HG02798 (cell line): Measurements from ENCODE around the gene ZNF662.
A peak's percentile ranks its signal among the peaks of the same experiment; 100 is the strongest.
"Not testable (repeated sequence)": the region's sequence is repeated elsewhere in the genome, so short reads cannot be mapped to it uniquely, and the experiment has no call there.

ENCODE experiments used
- ATAC-seq: cut with Tn5 transposase; IDR thresholded peaks from one replicate; pipeline ENCODE4 v1.9.1; 2021; ENCODE audit warnings: mild to moderate bottlenecking; ENCODE audit not compliant: unreplicated experiment, poor library complexity

ZNF662 gene

DNA sequence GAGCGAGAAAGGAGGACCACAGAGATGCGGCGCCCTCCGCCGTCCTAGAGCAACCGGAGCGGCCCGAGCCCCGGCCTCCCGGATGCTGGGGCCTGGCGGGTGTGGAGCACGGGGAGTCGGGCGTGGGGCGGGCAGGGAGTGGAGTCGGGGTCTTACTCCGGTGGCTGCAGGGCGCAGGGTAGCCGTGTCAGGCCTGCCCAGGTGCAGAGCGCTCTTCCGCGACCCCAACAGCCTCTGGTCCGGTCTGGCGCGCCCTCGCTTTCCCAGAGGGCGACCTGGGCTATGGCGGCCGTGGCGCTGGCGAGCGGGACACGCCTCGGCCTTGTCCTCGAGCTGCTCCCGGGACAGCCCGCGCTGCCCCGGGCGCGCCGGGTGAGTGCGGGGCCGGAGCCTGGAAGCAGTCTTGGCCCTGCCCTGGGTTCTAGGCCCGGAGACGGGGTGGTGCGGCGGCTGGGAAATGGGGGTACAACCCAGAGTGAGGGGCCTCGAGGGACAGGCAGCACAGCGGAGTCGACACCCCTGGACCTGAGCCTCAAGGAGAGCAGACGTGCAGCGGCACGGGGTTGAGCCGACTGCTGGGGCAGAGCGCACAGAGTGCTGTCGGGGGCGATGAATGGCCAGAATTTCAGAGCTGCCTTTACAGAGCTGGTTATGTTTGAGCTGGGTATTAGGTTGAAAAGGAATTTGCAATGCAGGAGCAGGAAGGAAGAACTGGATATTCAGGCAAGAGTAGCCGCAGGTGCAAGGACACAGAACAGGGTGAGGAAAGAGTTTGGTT lies at the start of gene ZNF662:
Gene ZNF662 (plus strand): TSS at position 73 of the 778 bp plus-strand sequence. CDS start 1,973 bp downstream, outside the sequence.
- no peak for ATAC-seq

DNA sequence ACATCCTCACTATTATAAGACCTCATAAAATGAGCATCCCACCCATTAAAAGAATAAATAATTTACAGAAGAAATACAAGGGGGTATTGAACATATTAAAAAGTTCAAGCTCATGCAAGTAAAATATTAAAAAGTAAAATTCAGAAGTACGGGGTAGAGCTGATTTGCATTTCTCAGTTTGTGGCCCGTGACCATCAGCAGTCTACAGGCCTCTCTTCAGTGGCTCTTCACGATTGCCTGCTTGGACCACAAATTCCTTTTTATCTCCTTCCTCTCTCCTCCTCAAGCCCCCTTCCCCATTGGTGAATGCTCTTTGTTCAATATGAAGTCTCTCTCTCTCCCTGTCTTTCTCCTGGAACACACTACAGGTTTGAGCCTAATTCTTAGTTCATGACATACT lies 49.4 kb upstream of the ZNF662 start:
- ATAC-seq: no peak

DNA sequence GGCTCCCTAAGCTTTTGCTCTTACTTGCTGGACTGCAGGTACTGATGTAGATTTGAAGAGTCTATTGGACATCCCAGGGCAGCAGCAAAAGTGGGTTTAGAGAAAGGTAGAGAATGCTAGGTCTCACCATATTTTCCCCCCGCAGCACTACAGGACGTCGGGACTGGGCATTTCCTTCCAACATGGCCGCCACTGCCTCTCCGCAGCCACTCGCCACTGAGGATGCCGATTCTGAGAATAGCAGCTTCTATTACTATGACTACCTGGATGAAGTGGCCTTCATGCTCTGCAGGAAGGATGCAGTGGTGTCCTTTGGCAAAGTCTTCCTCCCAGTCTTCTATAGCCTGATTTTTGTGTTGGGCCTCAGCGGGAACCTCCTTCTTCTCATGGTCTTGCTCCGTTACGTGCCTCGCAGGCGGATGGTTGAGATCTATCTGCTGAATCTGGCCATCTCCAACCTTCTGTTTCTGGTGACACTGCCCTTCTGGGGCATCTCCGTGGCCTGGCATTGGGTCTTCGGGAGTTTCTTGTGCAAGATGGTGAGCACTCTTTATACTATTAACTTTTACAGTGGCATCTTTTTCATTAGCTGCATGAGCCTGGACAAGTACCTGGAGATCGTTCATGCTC lies 41.5 kb upstream of the ZNF662 start:
- no peak for ATAC-seq

DNA sequence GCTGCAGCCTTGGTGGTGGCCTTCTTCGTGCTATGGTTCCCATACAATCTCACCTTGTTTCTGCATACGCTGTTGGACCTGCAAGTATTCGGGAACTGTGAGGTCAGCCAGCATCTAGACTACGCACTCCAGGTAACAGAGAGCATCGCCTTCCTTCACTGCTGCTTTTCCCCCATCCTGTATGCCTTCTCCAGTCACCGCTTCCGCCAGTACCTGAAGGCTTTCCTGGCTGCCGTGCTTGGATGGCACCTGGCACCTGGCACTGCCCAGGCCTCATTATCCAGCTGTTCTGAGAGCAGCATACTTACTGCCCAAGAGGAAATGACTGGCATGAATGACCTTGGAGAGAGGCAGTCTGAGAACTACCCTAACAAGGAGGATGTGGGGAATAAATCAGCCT lies 40.7 kb upstream of the ZNF662 start:
- no peak for ATAC-seq

DNA sequence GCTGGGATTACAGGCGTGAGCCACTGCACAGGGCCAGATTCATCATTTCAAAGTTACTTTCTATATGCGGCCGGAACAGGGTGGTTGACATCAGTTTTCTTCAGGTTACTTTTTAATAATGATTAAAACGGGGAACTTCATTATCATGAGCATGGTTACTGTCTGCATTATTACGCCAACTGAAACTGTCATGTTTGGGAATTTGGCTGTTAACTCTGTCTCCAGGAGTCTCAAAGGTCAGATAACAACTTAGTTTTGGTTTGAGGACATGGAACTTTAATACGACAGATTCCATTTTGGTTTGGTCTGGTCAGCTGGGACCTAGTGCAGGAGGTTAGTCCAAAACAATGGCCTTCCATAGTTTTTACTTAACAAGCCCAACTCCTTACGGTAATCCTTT lies 38.8 kb upstream of the ZNF662 start:
- no peak for ATAC-seq

DNA sequence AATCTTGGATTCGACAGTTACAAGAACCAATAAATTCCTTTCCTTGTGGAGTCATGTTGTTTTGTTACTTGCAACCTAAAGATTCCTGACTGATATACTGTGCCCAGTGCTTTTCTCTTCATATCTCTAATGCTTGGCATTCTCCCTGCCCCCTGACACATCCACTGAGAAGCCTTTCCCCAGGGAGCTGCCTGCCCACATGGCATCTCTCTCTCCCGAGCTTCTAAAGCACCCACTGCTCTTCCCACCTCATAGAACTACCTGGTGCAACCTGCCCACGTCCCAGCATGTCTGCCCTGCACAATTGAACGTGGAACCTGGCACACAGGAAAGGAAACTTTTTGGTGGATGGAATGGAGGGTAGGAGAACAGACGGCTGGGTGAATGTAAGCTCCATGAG lies 37.1 kb upstream of the ZNF662 start:
- no peak for ATAC-seq

DNA sequence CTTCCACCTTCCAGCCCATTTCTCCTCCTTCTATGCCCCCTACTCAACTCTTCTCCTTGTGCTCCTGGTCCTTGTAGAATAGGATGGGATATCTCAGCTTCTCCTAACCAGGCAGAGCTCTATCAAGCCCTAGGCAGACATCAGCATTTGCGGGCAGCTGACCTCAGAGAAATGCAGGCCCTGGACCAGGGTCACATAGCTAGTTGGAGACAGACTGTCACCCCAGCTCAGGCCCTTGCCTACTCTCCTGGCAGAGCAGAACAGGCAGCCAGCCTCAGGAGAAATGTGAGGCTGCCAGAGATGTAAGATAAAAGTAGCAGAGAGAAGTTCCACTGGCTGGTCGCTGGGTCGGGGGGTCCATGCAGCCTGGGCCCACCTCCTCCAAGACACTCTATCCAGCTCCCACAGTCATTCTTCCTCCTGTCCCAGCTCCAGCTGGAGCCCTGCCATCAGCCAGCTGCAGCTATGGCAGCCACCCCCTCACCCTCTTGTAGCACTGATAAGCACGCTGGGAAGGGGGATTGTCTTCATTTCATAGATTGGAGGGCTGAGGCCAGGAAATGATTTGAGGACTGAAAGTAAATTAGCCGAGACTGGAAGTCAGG lies 34.2 kb upstream of the ZNF662 start:
- ATAC-seq: no peak

DNA sequence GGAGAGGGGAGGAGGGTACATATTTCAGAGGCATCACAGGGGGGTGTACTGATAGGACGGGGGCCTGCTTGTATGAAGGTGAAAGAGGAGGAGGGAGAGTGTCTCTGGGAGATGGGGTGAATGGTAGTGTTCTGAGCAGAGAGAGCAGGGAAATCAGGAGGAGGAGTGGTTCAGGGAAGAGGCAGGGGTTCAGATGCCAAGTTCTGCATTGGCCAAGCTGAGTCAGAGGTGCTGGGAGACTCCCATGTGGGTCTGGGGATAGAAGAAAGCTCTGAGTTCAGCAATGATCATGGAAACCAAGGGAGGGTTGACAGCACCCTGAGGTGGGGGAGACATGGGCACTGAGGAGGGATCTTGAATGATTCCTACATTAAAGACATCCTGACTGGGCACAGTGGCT lies 33.2 kb upstream of the ZNF662 start:
- ATAC-seq: no peak

DNA sequence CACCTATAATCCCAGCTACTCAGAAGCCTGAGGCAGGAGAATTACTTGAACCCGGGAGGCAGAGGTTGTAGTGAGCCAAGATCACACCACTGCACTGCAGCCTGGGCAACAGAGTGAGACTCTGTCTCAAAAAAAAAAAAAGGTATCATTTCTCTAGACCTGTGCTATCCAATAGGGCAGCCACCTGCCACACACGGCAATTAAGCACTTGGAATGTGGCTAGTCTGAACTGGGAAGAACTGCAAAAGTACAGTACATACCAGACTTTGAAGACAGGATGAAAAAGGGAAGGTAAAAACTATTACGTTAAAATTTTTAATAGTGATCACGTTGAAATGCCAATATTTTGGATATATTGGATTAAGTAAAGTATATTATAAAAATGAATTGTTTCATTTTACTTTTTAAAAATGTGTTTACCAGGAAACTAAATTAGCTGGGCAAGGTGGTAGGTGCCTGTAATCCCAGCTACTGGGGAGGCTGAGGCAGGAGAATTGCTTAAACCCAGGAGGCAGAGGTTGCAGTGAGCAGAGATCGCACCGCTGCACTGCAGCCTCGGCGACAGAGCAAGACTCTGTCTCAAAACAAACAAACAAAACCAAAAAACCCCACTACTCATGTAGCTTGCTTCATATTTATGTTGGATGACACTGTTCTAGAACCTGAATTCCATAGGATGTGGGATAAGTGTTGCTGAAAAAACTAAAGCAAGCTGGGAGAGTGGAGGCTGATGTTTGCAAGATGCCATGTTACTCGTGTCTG lies 32.5 kb upstream of the ZNF662 start:
- no peak for ATAC-seq

DNA sequence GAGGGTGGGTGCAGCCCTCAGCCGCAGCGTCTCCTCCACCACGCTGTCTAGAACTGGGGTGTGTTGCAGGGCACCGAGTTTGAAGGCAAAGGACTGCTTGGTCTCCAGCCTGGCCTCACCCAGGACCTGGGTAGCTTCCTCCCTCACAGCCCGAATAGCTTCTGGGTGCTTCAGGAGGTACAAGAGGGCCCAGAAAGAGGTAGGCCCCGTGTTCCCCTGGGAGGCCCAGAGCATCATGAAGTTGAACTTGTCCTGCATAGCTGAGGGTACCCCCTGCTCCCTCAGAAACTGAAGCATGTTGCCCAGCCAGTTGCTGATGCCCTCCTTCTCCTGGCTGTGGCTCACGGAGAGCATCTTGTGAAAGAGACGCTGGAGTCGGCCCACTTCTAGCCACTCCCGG lies 31.2 kb upstream of the ZNF662 start:
- no peak for ATAC-seq

DNA sequence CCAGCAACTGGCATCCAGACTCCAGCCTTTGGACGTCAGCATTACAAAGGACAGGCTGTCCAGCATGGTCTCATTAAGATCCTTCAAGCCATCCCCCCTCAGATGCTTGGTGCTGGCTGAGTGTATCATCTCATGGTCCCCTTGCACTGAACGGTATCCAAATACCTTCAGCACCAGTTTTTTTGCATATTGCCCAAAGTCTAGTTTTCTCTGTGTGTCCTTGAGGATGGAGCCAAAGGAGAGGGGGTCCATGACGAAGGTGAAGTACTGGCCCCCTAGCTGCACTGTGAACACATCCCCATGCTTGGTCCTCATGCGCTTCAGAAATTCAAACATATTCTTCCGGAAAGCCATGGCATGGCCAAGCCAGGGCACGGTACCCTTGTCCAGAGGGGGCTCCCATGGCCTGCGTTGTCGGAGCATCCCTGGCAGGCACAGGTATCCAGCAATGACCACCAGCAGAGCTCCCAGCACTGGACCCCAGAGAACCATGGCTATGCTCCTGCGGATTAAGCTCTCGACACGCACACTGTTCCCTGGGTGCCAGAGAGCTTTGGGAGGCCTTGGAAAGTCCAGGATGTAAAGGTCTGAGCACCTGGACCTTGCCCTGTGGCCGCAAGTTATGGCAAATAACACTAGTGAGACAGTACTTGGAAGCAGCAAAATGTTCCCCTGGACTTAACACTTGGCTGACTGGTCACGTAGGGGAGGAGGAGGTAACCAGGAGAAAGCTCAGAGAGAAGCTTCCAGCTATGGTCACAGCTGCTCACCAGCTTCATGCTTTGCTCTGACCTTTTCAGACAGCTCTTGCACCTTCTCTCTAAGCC lies 30.4 kb upstream of the ZNF662 start, which contains the start of gene CYP8B1:
Gene CYP8B1 (minus strand): TSS at position 555 of the 827 bp plus-strand sequence. CDS start 63 bp downstream, at position 492.
- no peak for ATAC-seq

DNA sequence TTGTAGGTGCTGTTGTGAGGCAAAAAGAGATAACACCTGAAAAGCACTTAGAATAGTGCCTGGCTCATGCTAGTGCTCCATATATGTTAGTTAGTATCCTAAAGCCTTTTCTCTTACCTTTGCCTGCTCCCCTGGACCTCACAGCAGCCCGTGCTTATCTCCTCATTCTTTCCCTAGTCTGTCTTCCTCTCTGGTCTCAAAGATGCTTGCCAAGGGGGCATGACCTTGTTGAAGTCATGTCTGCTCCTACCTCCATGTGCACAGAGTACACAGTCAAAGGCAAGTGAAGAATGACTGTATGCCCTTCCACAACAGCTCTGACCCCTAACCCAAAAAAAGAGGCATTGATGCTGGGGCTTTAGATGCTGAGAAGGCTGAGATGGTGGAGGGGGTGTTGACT lies 29.5 kb upstream of the ZNF662 start:
- no peak for ATAC-seq

DNA sequence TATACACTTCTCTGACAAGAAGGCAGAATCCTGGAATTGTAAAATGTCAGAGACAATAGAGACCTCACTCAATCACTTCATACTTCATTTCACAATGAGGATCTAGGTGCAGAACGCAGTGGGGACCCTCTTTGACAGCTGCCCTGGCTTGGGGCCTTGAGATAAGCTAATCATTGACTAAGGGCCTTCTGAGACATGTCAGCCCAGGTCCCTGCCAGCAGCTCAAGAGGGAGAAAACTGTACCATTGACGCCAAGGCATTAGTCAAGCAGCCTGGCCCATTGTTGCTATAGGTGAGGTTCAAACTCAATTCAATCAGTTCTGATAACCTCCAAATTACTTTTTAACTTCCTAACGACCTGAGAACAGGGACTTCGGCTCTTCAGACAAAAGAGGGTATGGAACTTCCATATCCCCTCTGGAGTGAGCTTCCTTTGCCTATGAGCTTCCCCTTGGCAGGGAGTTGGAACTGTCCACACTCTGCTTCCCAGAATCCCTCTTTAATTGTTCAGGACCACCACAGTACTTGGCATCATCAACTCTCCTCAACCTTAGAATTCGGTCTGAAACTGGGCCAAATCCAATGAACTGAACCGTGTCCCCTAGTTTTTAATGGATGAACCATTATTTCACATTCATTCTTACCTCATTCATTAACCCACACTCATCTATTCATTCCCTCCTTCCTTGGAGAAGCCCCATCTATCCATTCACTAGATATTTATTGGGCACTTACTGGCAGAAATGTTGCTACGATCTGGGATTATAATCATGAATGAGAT lies 28.8 kb upstream of the ZNF662 start:
- no peak for ATAC-seq

DNA sequence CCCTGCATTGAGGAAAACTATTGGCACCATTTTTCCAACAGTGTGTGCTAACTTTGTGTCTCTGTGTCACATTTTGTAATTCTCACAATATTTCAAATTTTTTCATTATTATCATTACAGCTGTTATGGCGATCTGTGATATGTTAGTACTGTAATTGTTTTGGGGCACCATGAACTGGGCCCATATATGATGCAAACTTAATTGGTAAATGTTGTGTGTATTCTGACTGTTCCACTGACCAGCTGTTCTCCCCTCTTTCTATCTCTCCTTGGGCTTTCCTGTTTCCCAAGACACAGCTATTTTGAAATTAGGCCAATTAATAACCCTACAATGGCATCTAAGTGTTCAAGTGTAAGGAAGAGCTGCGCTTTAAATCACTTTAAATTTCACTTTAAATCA lies 28.1 kb upstream of the ZNF662 start:
- no peak for ATAC-seq

DNA sequence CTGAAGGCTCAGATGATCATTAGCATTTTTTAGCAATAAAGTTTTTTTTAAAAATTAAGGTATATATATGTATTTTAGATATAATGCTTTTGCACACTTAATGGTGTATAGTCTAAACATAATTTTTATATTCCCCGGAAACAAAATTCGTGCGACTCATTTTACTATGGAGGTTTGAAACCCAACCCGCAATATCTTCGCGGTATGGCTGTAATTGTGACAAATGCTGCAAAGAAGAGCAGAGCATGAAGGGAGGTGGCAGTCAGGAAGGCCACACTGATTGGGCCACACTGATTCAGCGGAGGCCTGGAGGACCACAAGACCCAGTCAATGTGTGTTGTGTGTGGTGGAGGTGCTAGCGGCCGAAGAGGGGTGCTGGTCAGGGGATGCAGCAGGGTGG lies 25.8 kb upstream of the ZNF662 start:
- ATAC-seq: no peak

DNA sequence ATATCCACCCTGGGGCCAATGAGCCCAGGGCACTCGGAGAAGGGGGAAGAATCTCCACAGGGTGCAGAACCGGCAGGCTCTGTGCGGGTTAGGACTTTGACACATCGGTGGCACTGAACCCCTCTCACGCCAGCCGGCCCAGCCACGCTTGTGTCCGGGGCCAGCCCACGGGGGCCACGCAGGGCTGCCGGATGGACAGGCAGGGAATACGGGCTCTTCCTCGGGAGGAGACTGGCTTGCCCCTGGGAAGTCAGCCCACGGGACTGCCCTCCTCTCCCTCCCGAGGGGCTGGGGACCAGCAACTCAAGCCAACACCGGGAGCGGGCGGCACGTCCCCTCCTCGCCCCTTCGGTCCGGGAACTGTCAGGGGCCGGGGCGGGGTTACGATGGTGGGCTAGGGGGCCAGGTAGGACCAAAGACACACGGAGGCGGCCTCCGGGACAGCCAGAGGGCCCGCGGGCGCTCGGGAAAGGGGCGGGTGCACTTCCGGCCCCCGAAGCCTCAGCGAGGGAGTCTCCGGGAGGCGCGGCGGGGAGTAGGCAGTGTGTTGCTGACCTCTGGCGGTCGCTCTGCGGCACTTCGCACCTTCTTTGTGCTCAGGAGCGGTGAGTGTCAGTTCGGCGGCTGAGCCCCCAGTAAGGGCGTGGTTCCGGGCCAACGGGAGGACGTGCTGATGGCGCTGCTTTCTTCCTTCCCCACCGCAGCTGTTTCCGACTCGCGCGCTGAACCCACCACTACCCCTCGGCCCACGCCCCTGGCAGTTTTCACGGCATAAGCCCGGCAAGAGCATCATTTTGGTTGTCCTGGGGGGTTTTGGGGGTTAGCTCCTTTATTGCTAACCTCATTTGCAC lies 25.1 kb upstream of the ZNF662 start:
- ATAC-seq: peak; percentile 99

DNA sequence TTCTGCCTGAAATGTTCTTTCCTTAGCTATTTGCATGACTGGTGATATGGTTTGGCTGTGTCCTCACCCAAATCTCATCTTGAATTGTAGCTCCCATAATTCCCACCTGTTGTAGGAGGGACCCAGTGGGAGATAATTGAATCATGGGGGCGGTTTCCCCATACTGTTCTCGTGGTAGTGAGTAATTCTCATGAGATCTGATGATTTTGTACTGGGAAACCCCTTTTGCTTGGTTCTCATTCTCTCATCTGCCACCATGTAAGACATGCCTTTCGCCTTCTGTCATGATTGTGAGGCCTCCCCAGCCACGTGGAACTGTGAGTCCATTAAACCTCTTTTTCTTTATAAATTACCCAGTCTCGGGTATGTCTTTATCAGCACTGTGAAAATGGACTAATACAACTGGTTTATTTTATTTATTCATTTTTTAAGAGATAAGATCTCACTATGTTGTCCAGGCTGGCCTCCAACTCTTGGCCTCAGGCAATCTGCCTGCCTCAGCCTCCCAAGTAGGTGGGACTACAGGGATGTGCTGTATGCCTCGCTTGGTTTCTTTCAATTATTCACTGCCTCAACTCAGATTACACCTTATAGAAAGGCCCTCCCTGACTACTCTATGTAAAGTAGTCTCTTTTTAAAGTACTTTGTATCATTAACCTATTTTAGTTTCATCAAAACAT lies 22.6 kb upstream of the ZNF662 start:
- ATAC-seq: not testable (repeated sequence)

DNA sequence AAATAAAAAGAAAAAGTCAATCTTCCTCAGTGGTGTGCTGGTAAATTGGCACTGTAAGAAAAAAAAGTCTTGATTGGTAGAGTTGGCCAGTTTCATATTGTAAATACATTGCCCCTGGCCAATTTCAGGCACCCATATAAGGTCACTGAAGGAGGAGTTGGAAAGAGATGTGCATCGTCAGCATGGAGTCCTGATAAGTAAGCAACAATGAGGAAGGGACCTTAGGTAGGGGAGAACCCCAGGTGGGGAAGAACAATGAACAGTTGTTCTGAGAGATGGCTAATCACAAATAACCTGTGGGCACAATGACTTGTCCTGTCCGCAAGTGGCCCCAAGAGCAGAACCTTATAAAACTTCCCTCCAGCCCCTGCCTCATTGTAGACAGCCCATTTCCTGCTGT lies 21.6 kb upstream of the ZNF662 start:
- ATAC-seq: no peak
